Measurements from ENCODE around the gene ARID3C.
A peak's percentile ranks its signal among the peaks of the same experiment; 100 is the strongest.

ARID3C gene

GRCh38 chr9:34671307-34671706 lies 42.4 kb upstream of the ARID3C start:
- no peak overlapping the region for H4K12ac ChIP-seq (ENCODE audit: low read depth, low read length)
- no peak for DNase-seq
- no peak overlapping the region for H3K14ac ChIP-seq (ENCODE audit: low read length)
- no peak overlapping the region for H3K18ac ChIP-seq (ENCODE audit: low read length)
- no peak overlapping the region for H2AK5ac ChIP-seq (ENCODE audit: low read length)
- H3K36me3 ChIP-seq (ENCODE audit: control insufficient read depth in 1 of 2, insufficient read depth in 2 of 2, low read length in 2 of 2), result peaks cover 3 to 7% of the 10 kb centered on the region in 2 experiments
- H3K27me3 ChIP-seq (ENCODE audit: insufficient read depth, low read length), result no peaks in the 10 kb centered on the region
- no peak overlapping the region for H2AFZ ChIP-seq (ENCODE audit: insufficient read depth, low read length, poor library complexity)
- no peak overlapping the region for H2BK120ac ChIP-seq (ENCODE audit: insufficient read depth, low read length, poor library complexity)
- peak overlapping the region; percentile 13 for H3K4me2 ChIP-seq (ENCODE audit: low read length)
- no peak overlapping the region for H2BK12ac ChIP-seq (ENCODE audit: low read length)
- H4K91ac ChIP-seq (ENCODE audit: low read depth, low read length), result no peak overlapping the region
- no CpG with 5 or more reads among the region's 1 CpG for WGBS (ENCODE audit: extremely low coverage, insufficient coverage, insufficient read length)
- H3K79me1 ChIP-seq (ENCODE audit: low read length), result no peaks in the 10 kb centered on the region
- no peak overlapping the region for H3K9ac ChIP-seq (ENCODE audit: low read length)
- H4K8ac ChIP-seq (ENCODE audit: low read depth, low read length), result no peak overlapping the region
- no peak overlapping the region for H3K4ac ChIP-seq (ENCODE audit: low read depth, low read length)
- H3K4me3 ChIP-seq (ENCODE audit: low read depth, low read length), result no peak overlapping the region
- H3K27ac ChIP-seq (ENCODE audit: low read depth, low read length), result no peak overlapping the region
- no peak overlapping the region for H2BK5ac ChIP-seq (ENCODE audit: low read depth, low read length, poor library complexity)
- peaks cover 4% of the 10 kb centered on the region for H3K9me3 ChIP-seq (ENCODE audit: insufficient read depth, low read depth, low read length)
- H3K4me1 ChIP-seq (ENCODE audit: control insufficient read depth in 1 of 2, insufficient read depth in 2 of 2, low read length in 2 of 2), result peaks cover 9 to 12% of the 10 kb centered on the region in 2 experiments
- no peak overlapping the region for H3K23ac ChIP-seq (ENCODE audit: low read length)
- no peaks in the 10 kb centered on the region for H3K79me2 ChIP-seq (ENCODE audit: control insufficient read depth, insufficient read depth, low read length, poor library complexity)

- H2AK5ac ChIP-seq (ENCODE audit: low read length), result no peak overlapping the region
- no peak overlapping the region for H4K91ac ChIP-seq (ENCODE audit: low read depth, low read length)
- H2BK5ac ChIP-seq (ENCODE audit: low read depth, low read length, poor library complexity), result no peak overlapping the region
- H3K4me2 ChIP-seq (ENCODE audit: low read length), result no peak overlapping the region
- peaks cover 4% of the 10 kb centered on the region for H3K9me3 ChIP-seq (ENCODE audit: insufficient read depth, low read depth, low read length)
- no peak overlapping the region for H4K12ac ChIP-seq (ENCODE audit: low read depth, low read length)
- no peak for DNase-seq
- no peaks in the 10 kb centered on the region for H3K27me3 ChIP-seq (ENCODE audit: insufficient read depth, low read length)
- no peak overlapping the region for H4K8ac ChIP-seq (ENCODE audit: low read depth, low read length)
- no peak overlapping the region for H2BK120ac ChIP-seq (ENCODE audit: insufficient read depth, low read length, poor library complexity)
- peaks cover 5% of the 10 kb centered on the region for H3K79me1 ChIP-seq (ENCODE audit: low read length)
- H2BK12ac ChIP-seq (ENCODE audit: low read length), result no peak overlapping the region
- peaks cover 9 to 16% of the 10 kb centered on the region in 2 experiments for H3K4me1 ChIP-seq (ENCODE audit: control insufficient read depth in 1 of 2, insufficient read depth in 2 of 2, low read length in 2 of 2)
- peaks cover 3% of the 10 kb centered on the region for H3K79me2 ChIP-seq (ENCODE audit: control insufficient read depth, insufficient read depth, low read length, poor library complexity)
- WGBS (ENCODE audit: extremely low coverage, insufficient coverage, insufficient read length), result no CpG with 5 or more reads among the region's 5 CpGs
- no peak overlapping the region for H2AFZ ChIP-seq (ENCODE audit: insufficient read depth, low read length, poor library complexity)
- H3K36me3 ChIP-seq (ENCODE audit: control insufficient read depth in 1 of 2, insufficient read depth in 2 of 2, low read length in 2 of 2), result peaks cover 3 to 7% of the 10 kb centered on the region in 2 experiments
- H3K14ac ChIP-seq (ENCODE audit: low read length), result no peak overlapping the region
- no peak overlapping the region for H3K4me3 ChIP-seq (ENCODE audit: low read depth, low read length)
- H3K27ac ChIP-seq (ENCODE audit: low read depth, low read length), result no peak overlapping the region
- no peak overlapping the region for H3K18ac ChIP-seq (ENCODE audit: low read length)
- H3K9ac ChIP-seq (ENCODE audit: low read length), result no peak overlapping the region
- no peak overlapping the region for H3K23ac ChIP-seq (ENCODE audit: low read length)
- H3K4ac ChIP-seq (ENCODE audit: low read depth, low read length), result no peak overlapping the region
Measured at GRCh38 chr9:34669809-34670562, 41.1 kb upstream of the ARID3C start.

- peak overlapping the region; percentile 37 for H2BK12ac ChIP-seq (ENCODE audit: low read length)
- H4K12ac ChIP-seq (ENCODE audit: low read depth, low read length), result peak overlapping the region; percentile 93
- peak overlapping the region; percentile 95 for H3K14ac ChIP-seq (ENCODE audit: low read length)
- H3K18ac ChIP-seq (ENCODE audit: low read length), result peak overlapping the region; percentile 99
- H3K4me1 ChIP-seq (ENCODE audit: control insufficient read depth in 1 of 2, insufficient read depth in 2 of 2, low read length in 2 of 2), result peaks cover 8 to 13% of the 10 kb centered on the region in 2 experiments
- H3K23ac ChIP-seq (ENCODE audit: low read length), result no peak overlapping the region
- peak overlapping the region; percentile 99 for H4K91ac ChIP-seq (ENCODE audit: low read depth, low read length)
- H2BK5ac ChIP-seq (ENCODE audit: low read depth, low read length, poor library complexity), result peak overlapping the region; percentile 68
- peak overlapping the region; percentile 73 for H2AK5ac ChIP-seq (ENCODE audit: low read length)
- peaks cover 4% of the 10 kb centered on the region for H3K9me3 ChIP-seq (ENCODE audit: insufficient read depth, low read depth, low read length)
- H4K8ac ChIP-seq (ENCODE audit: low read depth, low read length), result peak overlapping the region; percentile 98
- peaks cover 8% of the 10 kb centered on the region for H3K79me1 ChIP-seq (ENCODE audit: low read length)
- WGBS (ENCODE audit: extremely low coverage, insufficient coverage, insufficient read length), result no CpG with 5 or more reads among the region's 55 CpGs
- H3K27me3 ChIP-seq (ENCODE audit: insufficient read depth, low read length), result no peaks in the 10 kb centered on the region
- peak overlapping the region; percentile 80 for H3K4me3 ChIP-seq (ENCODE audit: low read depth, low read length)
- H3K79me2 ChIP-seq (ENCODE audit: control insufficient read depth, insufficient read depth, low read length, poor library complexity), result peaks cover 5% of the 10 kb centered on the region
- DNase-seq, result peak; percentile 96
- peak overlapping the region; percentile 69 for H2AFZ ChIP-seq (ENCODE audit: insufficient read depth, low read length, poor library complexity)
- peak overlapping the region; percentile 89 for H2BK120ac ChIP-seq (ENCODE audit: insufficient read depth, low read length, poor library complexity)
- peak overlapping the region; percentile 83 for H3K9ac ChIP-seq (ENCODE audit: low read length)
- peak overlapping the region; percentile 83 for H3K27ac ChIP-seq (ENCODE audit: low read depth, low read length)
- peaks cover 3 to 7% of the 10 kb centered on the region in 2 experiments for H3K36me3 ChIP-seq (ENCODE audit: control insufficient read depth in 1 of 2, insufficient read depth in 2 of 2, low read length in 2 of 2)
- H3K4ac ChIP-seq (ENCODE audit: low read depth, low read length), result peak overlapping the region; percentile 93
- H3K4me2 ChIP-seq (ENCODE audit: low read length), result peak overlapping the region; percentile 95
Measured at GRCh38 chr9:34665381-34666250, 36.8 kb upstream of the ARID3C start.

GRCh38 chr9:34665067-34665380 lies 36.2 kb upstream of the ARID3C start:
- peaks cover 8% of the 10 kb centered on the region for H3K79me1 ChIP-seq (ENCODE audit: low read length)
- H3K23ac ChIP-seq (ENCODE audit: low read length), result no peak overlapping the region
- peak overlapping the region; percentile 71 for H3K14ac ChIP-seq (ENCODE audit: low read length)
- H2BK120ac ChIP-seq (ENCODE audit: insufficient read depth, low read length, poor library complexity), result no peak overlapping the region
- H3K79me2 ChIP-seq (ENCODE audit: control insufficient read depth, insufficient read depth, low read length, poor library complexity), result peaks cover 5% of the 10 kb centered on the region
- no peak overlapping the region for H3K27ac ChIP-seq (ENCODE audit: low read depth, low read length)
- H3K4me3 ChIP-seq (ENCODE audit: low read depth, low read length), result peak overlapping the region; percentile 56
- H3K9ac ChIP-seq (ENCODE audit: low read length), result no peak overlapping the region
- H4K12ac ChIP-seq (ENCODE audit: low read depth, low read length), result peak overlapping the region; percentile 32
- no peaks in the 10 kb centered on the region for H3K27me3 ChIP-seq (ENCODE audit: insufficient read depth, low read length)
- H4K8ac ChIP-seq (ENCODE audit: low read depth, low read length), result peak overlapping the region; percentile 18
- peaks cover 5 to 10% of the 10 kb centered on the region in 2 experiments for H3K4me1 ChIP-seq (ENCODE audit: control insufficient read depth in 1 of 2, insufficient read depth in 2 of 2, low read length in 2 of 2)
- H2AK5ac ChIP-seq (ENCODE audit: low read length), result peak overlapping the region; percentile 67
- H2AFZ ChIP-seq (ENCODE audit: insufficient read depth, low read length, poor library complexity), result peak overlapping the region; percentile 38
- peaks cover 3 to 10% of the 10 kb centered on the region in 2 experiments for H3K36me3 ChIP-seq (ENCODE audit: control insufficient read depth in 1 of 2, insufficient read depth in 2 of 2, low read length in 2 of 2)
- WGBS (ENCODE audit: extremely low coverage, insufficient coverage, insufficient read length), result no CpG with 5 or more reads among the region's 26 CpGs
- DNase-seq, result no peak
- H2BK12ac ChIP-seq (ENCODE audit: low read length), result no peak overlapping the region
- H4K91ac ChIP-seq (ENCODE audit: low read depth, low read length), result peak overlapping the region; percentile 30
- H3K4me2 ChIP-seq (ENCODE audit: low read length), result peak overlapping the region; percentile 94
- no peak overlapping the region for H3K18ac ChIP-seq (ENCODE audit: low read length)
- H2BK5ac ChIP-seq (ENCODE audit: low read depth, low read length, poor library complexity), result no peak overlapping the region
- peaks cover 4% of the 10 kb centered on the region for H3K9me3 ChIP-seq (ENCODE audit: insufficient read depth, low read depth, low read length)
- H3K4ac ChIP-seq (ENCODE audit: low read depth, low read length), result no peak overlapping the region
